WTC11 (cell line): ENCODE measurements around the gene SIGLEC5. TPM values are rescaled to one million over a fixed set of nuclear protein-coding genes. Genes with fewer than 3 reads are reported as not detected.

Experiments
- ATAC-seq: fragments of 200-7000 bp; cut with Tn5 transposase; 2 replicates; pipeline ENCODE4 v1.10.0; 2021; ENCODE audit warnings: mild to moderate bottlenecking, moderate library complexity
- CTCF ChIA-PET: fragments of 300-600 bp; sonication (Branson Sonifier 250); formaldehyde crosslinking; loops from one replicate; lab custom pipeline; 2021; ENCODE audit warnings: antibody characterized with exemption; lab: Charles Lee
- POLR2A ChIA-PET: fragments of 350-600 bp; sonication (Branson Sonifier 250); formaldehyde crosslinking; loops from one replicate; lab custom pipeline; 2021; ENCODE audit warnings: antibody characterized with exemption; lab: Charles Lee
- DNase-seq: peaks from one replicate; pipeline ENCODE4 v3.0.0; 2021; ENCODE audit warnings: low spot score
- H3K27ac Mint-ChIP-seq: 2 replicates; pipeline ENCODE4 v1.8.0; 2021; ENCODE audit warnings: mixed read lengths
- H3K27me3 Mint-ChIP-seq: 2 replicates; pipeline ENCODE4 v1.8.0; 2021; ENCODE audit warnings: low read depth, mild to moderate bottlenecking, moderate library complexity, mixed read lengths
- H3K36me3 Mint-ChIP-seq: 2 replicates; pipeline ENCODE4 v1.8.0; 2021; ENCODE audit warnings: mixed read lengths
- H3K4me1 Mint-ChIP-seq: 2 replicates; pipeline ENCODE4 v1.8.0; 2022; ENCODE audit warnings: mixed read lengths
- H3K4me3 Mint-ChIP-seq: 2 replicates; pipeline ENCODE4 v1.8.0; 2021; ENCODE audit warnings: mild to moderate bottlenecking, moderate library complexity, mixed read lengths
- H3K9me3 Mint-ChIP-seq: 2 replicates; pipeline ENCODE4 v1.8.0; 2021; ENCODE audit warnings: mixed read lengths
- CBFB ChIP-seq: sonication (generic); formaldehyde crosslinking; IDR thresholded peaks from 2 replicates; pipeline ENCODE4 v1.8.1; 2022; ENCODE audit warnings: mild to moderate bottlenecking, low read depth, missing genetic modification reagents
- CREB1 ChIP-seq: sonication (generic); formaldehyde crosslinking; IDR thresholded peaks from 2 replicates; pipeline ENCODE4 v1.8.0; 2023; ENCODE audit warnings: mild to moderate bottlenecking, missing genetic modification reagents
- E2F1 ChIP-seq: sonication (generic); formaldehyde crosslinking; IDR thresholded peaks from 2 replicates; pipeline ENCODE4 v1.8.0; 2022; ENCODE audit warnings: mild to moderate bottlenecking, missing genetic modification reagents
- FOXJ3 ChIP-seq: sonication (generic); formaldehyde crosslinking; IDR thresholded peaks from 2 replicates; pipeline ENCODE4 v1.9.0; 2021; ENCODE audit warnings: missing genetic modification reagents, mild to moderate bottlenecking, borderline replicate concordance
- FOXP1 ChIP-seq: sonication (generic); formaldehyde crosslinking; IDR thresholded peaks from 2 replicates; pipeline ENCODE4 v1.8.0; 2022; ENCODE audit warnings: missing genetic modification reagents, mild to moderate bottlenecking, moderate library complexity, borderline replicate concordance
- HMGXB4 ChIP-seq: sonication (generic); formaldehyde crosslinking; IDR thresholded peaks from 2 replicates; pipeline ENCODE4 v1.8.1; 2023; ENCODE audit warnings: mild to moderate bottlenecking, moderate library complexity, missing genetic modification reagents
- JAZF1 ChIP-seq: fragments of 250-450 bp; sonication (Bioruptor Pico); IDR thresholded peaks from 2 replicates; pipeline ENCODE4 v1.9.0; 2021; ENCODE audit warnings: moderate library complexity, mild to moderate bottlenecking, inconsistent platforms
- MAX ChIP-seq: sonication (generic); formaldehyde crosslinking; IDR thresholded peaks from 2 replicates; pipeline ENCODE4 v1.8.0; 2022; ENCODE audit warnings: mild to moderate bottlenecking, missing genetic modification reagents
- NFATC4 ChIP-seq: fragments of 250-450 bp; sonication (Bioruptor Pico); IDR thresholded peaks from 2 replicates; pipeline ENCODE4 v1.9.0; 2021; ENCODE audit warnings: mild to moderate bottlenecking
- NFYB ChIP-seq: sonication (generic); formaldehyde crosslinking; conservative IDR thresholded peaks from 2 replicates; pipeline ENCODE4 v1.8.0; 2022; ENCODE audit warnings: low read depth, missing genetic modification reagents
- SOX15 ChIP-seq: fragments of 250-450 bp; sonication (Bioruptor Pico); IDR thresholded peaks from 2 replicates; pipeline ENCODE4 v1.9.0; 2021; ENCODE audit warnings: mild to moderate bottlenecking
- TCF7 ChIP-seq: sonication (generic); formaldehyde crosslinking; IDR thresholded peaks from 2 replicates; pipeline ENCODE4 v1.8.0; 2022; ENCODE audit warnings: mild to moderate bottlenecking, low read depth, missing genetic modification reagents, moderate library complexity
- TEAD1 ChIP-seq: sonication (generic); formaldehyde crosslinking; IDR thresholded peaks from 2 replicates; pipeline ENCODE4 v1.8.0; 2022; ENCODE audit warnings: mild to moderate bottlenecking, missing genetic modification reagents
- TP53 ChIP-seq: sonication (generic); formaldehyde crosslinking; IDR thresholded peaks from 2 replicates; pipeline ENCODE4 v1.8.1; 2023; ENCODE audit warnings: mild to moderate bottlenecking, missing genetic modification reagents
- ZNF121 ChIP-seq: sonication (generic); formaldehyde crosslinking; IDR thresholded peaks from 2 replicates; pipeline ENCODE4 v1.8.0; 2023; ENCODE audit warnings: missing genetic modification reagents
- ZNF263 ChIP-seq: sonication (generic); formaldehyde crosslinking; IDR thresholded peaks from 2 replicates; pipeline ENCODE4 v1.8.1; 2022; ENCODE audit warnings: low read depth, mild to moderate bottlenecking, moderate library complexity, missing genetic modification reagents
- ZNF423 ChIP-seq: fragments of 250-450 bp; sonication (Bioruptor Pico); IDR thresholded peaks from 2 replicates; pipeline ENCODE4 v2.1.2; 2022; ENCODE audit warnings: mild to moderate bottlenecking, moderate library complexity
- ZNF425 ChIP-seq: fragments of 250-450 bp; sonication (Bioruptor Pico); conservative IDR thresholded peaks from 2 replicates; pipeline ENCODE4 v1.9.0; 2021; ENCODE audit warnings: mild to moderate bottlenecking
- ZNF512 ChIP-seq: sonication (generic); formaldehyde crosslinking; IDR thresholded peaks from 2 replicates; pipeline ENCODE4 v1.8.1; 2022; ENCODE audit warnings: missing genetic modification reagents, borderline replicate concordance
- ZNF532 ChIP-seq: fragments of 250-450 bp; sonication (Bioruptor Pico); IDR thresholded peaks from 2 replicates; pipeline ENCODE4 v1.9.0; 2021; ENCODE audit warnings: mild to moderate bottlenecking, borderline replicate concordance
- total RNA-seq: library from RNA; stranded (reverse); gene quantifications from 3 replicates; pipeline ENCODE4 v1.2.3, GENCODE V29; 2021

SIGLEC5 gene
- total RNA-seq, 1 experiment from 2014 or later: 0.15 TPM

GRCh38 chr19:51615991-51616390 lies 14.2 kb downstream of the SIGLEC5 start:
- TF ChIP-seq TCF7 (CRISPR knock-in tag): no peak
- TF ChIP-seq TP53 (CRISPR knock-in tag): no peak
- TF ChIP-seq ZNF263 (CRISPR knock-in tag): no peak
- TF ChIP-seq CREB1: no peak
- TF ChIP-seq CBFB: no peak
- TF ChIP-seq ZNF512 (CRISPR knock-in tag): no peak
- TF ChIP-seq FOXP1 (CRISPR knock-in tag): no peak
- TF ChIP-seq JAZF1: no peak
- ChIA-PET CTCF (interaction anchor here (0.6 to 1.6 kb wide), 4 partner anchors 13 to 138 kb away, joined by 3 to 7 read pairs (median 4); partner anchors contain the start of gene CEACAM18), POLR2A (no interaction called here)
- Mint-ChIP-seq H3K9me3 (peaks cover 8% of the 10 kb centered on the region), H3K4me1 (no peaks in the 10 kb centered on the region), H3K36me3 (no peaks in the 10 kb centered on the region), H3K4me3 (no peak overlapping the region), H3K27ac (no peak overlapping the region), H3K27me3 (peaks cover 57% of the 10 kb centered on the region)
- no peak for DNase-seq
- ATAC-seq: no peak

GRCh38 chr19:51614789-51615188 lies 15.4 kb downstream of the SIGLEC5 start:
- no peak for ATAC-seq
- Mint-ChIP-seq H3K9me3 (peaks cover 8% of the 10 kb centered on the region), H3K27me3 (peaks cover 68% of the 10 kb centered on the region), H3K36me3 (no peaks in the 10 kb centered on the region), H3K4me1 (no peaks in the 10 kb centered on the region), H3K27ac (no peak overlapping the region), H3K4me3 (no peak overlapping the region)
- TF ChIP-seq ZNF532 (CRISPR knock-in tag) (no peak), ZNF425 (no peak), ZNF423 (no peak), HMGXB4 (no peak), FOXJ3 (CRISPR knock-in tag) (no peak), E2F1 (CRISPR knock-in tag) (no peak), NFATC4 (CRISPR knock-in tag) (no peak), SOX15 (no peak), NFYB (CRISPR knock-in tag) (no peak), TEAD1 (CRISPR knock-in tag) (no peak), MAX (no peak), ZNF121 (CRISPR knock-in tag) (no peak)
- CTCF ChIA-PET: interaction anchor here (1.3 to 2.2 kb wide), 3 partner anchors 40 to 46 kb away, joined by 4 to 7 read pairs (median 6); no protein-coding TSS in a partner anchor
- no peak for DNase-seq
- POLR2A ChIA-PET: no interaction called here
